ENCODE measurements around the gene SLC25A12.
A peak's percentile ranks its signal among the peaks of the same experiment; 100 is the strongest.
"Not testable (repeated sequence)": the region's sequence is repeated elsewhere in the genome, so short reads cannot be mapped to it uniquely, and the experiment has no call there.

SLC25A12 gene

DNA sequence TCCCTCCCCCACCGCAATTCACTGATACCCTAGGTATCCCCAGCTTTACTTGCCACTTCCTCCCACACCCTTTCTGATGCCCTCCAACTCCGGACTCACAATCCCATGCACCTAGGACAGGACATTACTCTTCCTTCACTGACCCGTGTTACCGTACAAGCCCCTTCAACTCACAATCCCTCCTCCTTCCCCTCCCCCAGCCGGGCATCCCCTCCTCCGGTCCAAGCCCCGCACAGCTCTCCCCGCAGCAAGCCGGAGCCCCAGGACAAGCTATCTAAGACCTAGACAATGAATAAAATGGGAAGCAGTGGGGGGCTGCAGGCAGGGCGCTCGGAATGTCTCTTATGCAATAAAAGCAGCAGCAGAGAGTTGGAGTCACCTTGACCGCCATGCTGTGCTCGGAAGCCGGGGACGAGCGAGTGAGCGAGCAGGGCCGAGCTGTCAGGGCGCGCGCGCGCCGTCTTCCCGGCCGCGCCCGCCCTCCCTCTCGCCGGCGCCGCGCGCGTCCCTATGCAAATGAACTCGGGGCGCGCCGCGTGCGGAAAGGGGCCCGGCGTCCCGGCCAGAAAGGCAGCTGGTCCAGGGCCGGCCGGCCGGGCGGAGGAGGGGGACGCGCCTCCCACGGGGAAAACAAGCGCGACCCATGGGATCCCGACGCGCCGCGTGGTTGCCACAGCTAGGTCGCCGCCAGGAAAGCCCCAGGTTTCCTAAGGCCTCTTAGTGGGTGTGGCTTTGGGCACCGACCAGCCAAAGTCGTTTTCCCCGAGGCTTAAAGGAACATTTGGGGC, at the start of gene SLC25A12:
TSS of gene SLC25A12 (minus strand) at position 421 of the 788 bp plus-strand sequence. CDS start at position 391, 30 bp downstream.
- DNase-seq = peak; percentile 60 to 70

DNA sequence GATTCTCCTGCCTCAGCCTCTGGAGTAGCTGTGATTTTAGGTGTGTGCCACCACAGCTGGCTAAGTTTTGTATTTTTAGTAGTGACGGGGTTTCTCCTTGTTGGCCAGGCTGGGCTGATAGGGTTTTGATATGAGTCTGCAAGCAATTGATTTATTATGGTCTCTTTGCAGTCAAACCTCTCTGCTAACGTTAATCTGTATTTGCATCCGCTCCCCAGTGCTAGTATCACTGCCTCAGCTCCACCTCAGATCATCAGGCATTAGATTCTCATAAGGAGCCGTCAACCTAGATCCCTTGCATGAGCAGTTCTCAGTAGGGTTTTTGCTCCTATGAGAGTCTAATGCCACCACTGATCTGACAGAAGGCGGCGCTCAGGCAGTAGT, 47.3 kb upstream of the SLC25A12 start:
- no peak for DNase-seq

DNA sequence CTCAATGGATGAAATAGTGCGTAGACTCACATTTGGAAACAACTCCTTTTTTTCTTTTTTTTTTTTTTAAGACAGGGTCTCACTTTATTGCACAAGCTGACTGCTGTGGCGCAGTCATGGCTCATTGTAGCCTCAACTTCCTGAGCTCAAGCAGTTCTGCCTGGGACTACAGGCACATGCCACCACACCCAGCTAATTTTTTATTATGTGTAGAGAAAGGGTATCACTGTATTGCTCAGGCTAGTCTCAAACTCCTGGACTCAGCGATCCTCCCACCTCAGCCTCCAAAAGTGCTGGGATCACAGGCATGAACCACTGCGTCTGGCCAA, 45.7 kb upstream of the SLC25A12 start:
- DNase-seq = no peak

GRCh38 chr2:171939058-171939742, 45.2 kb upstream of the SLC25A12 start:
- no peak for DNase-seq

DNA sequence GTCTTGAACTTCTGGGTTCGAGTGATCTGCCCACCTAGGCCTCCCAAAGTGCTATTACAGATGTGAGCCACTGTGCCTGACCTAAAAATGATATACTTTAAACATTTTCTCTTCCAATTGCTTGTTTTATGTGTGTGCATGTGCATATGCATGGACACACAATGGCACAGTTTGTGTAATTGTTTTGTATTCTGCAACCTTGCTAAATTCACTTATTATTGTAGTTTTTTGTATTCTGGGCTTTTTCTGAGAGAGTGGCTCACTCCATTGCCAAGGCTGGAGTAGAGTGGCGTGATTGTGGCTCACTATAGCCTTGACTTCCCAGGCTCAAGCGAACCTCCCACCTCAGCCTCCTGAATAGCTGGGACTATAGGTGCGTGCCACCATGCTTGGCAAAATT, 36.3 kb upstream of the SLC25A12 start:
- no peak for DNase-seq

GRCh38 chr2:171924170-171924942, 30.3 kb upstream of the SLC25A12 start:
- DNase-seq = no peak

GRCh38 chr2:171923206-171923605, 29.2 kb upstream of the SLC25A12 start:
- no peak for DNase-seq

GRCh38 chr2:171922230-171923022, 28.4 kb upstream of the SLC25A12 start, which contains the start of gene HAT1:
HAT1 (plus strand) TSS chr2:171922461; CDS start chr2:171922501, 40 bp downstream.
- DNase-seq = peak; percentile 97 to 99

DNA sequence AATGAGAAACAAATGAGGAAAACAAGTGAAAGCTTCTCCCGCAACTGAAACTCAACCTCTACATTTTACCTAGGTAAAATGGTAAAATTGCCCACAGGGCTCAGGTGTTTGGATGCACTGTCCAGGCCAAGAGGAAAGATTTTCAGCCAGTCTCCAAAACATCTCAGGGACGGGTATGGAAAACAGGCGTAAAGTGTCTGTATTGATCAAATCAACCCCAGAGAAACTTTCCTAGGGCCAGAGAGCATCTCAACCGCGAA, 27.9 kb upstream of the SLC25A12 start:
- DNase-seq = no peak

DNA sequence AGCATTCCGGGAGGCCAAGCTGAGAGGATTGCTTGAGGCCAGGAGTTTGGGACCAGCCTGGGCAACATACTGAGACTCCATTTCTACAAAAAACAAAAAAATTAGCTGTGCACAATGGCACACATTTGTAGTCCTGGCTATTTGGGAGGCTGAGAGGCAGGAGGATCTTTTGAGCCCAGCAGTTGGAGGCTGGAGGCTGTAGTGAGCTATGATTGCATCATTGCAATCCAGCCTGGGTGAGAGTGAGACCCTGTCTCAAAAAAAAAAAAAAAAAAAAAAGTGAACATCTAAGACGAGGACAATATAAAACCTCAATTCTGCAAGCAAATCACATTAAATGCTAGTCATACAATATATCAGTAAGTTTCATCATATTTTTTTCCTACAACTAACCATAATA, 25.4 kb upstream of the SLC25A12 start:
- no peak for DNase-seq

DNA sequence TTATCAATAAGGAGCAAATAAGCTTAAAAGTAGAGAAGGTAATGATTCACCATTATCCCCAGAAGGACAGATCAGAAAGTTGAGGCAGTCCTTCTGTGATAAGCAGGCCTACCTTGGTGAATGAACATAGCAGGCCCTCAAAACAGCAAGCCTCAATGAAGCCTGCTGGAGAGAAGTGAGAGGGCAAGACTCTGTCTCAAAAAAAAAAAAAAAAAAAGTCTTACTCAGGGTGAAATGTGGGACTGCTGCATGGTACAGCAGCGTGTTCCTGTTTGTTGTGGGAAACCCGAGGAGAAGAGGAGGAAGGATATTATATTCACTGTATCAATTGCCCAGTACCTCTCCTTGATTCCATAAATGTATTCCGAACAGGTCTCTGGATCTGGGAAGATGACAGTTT, 19.5 kb upstream of the SLC25A12 start:
- no peak for DNase-seq

DNA sequence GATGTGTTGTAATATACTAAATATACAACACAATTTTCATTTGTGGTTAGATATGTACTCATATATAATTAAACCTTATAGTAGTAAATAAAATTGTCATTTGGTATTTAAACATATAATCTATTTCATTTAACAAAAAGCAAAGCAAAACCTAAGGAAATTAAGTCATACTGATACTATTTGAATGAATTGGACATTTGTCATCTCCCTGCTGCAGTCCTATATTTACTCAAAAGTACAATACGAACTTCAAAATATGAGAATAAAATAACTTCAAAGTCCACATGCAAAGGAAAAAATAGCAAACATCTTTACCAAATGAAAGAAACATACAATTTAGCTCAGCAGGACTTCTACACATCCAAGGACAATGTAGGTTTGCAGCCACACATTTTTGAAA, 16.4 kb upstream of the SLC25A12 start:
- no peak for DNase-seq

- no peak for DNase-seq
Measured at GRCh38 chr2:171909266-171909665, 15.2 kb upstream of the SLC25A12 start.

DNA sequence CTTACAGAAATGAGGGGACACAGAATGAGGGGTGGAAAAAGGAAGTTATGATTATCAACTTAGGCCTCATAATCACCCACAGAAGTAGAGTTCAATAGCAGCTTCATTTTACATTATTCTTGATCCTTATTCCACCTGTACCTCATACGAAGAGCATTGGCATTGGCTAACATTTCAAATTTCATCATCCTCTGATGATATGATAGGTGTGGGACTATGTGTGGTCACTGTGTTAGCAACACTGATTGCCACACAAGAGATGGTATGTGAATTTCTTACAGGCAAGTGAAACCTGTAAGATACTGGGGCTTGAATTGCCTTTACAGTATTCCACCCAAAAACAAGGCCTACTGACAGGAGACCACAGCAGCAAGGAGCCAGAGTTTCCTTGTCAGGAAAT, 14.2 kb upstream of the SLC25A12 start:
- no peak for DNase-seq

- no peak for DNase-seq
Measured at GRCh38 chr2:171902840-171903420, 8.9 kb upstream of the SLC25A12 start.

DNA sequence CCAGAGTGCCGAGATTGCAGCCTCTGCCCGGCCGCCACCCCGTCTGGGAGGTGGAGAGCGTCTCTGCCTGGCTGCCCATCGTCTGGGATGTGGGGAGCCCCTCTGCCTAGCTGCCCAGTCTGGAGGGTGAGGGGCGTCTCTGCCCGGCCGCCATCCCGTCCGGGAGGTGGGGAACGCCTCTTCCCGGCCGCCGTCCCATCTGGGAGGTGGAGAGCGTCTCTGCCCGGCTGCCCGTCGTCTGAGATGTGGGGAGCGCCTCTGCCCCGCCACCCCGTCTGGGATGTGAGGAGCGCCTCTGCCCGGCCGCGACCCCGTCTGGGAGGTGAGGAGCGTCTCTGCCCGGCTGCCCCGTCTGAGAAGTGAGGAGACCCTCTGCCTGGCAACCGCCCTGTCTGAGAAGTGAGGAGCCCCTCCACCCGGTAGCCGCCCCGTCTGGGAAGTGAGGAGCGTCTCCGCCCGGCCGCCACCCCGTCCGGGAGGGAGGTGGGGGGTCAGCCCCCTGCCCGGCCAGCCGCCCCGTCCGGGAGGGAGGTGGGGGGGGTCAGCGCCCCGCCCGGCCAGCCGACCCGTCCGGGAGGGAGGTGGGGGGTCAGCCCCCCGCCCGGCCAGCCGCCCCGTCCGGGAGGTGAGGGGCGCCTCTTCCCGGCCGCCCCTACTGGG, 5.7 kb upstream of the SLC25A12 start:
- not testable (repeated sequence) for DNase-seq

GRCh38 chr2:171895786-171896185, 1.7 kb upstream of the SLC25A12 start:
- no peak for DNase-seq

- DNase-seq = no peak
Measured at GRCh38 chr2:171894612-171894947, 536 bp upstream of the SLC25A12 start.

DNA sequence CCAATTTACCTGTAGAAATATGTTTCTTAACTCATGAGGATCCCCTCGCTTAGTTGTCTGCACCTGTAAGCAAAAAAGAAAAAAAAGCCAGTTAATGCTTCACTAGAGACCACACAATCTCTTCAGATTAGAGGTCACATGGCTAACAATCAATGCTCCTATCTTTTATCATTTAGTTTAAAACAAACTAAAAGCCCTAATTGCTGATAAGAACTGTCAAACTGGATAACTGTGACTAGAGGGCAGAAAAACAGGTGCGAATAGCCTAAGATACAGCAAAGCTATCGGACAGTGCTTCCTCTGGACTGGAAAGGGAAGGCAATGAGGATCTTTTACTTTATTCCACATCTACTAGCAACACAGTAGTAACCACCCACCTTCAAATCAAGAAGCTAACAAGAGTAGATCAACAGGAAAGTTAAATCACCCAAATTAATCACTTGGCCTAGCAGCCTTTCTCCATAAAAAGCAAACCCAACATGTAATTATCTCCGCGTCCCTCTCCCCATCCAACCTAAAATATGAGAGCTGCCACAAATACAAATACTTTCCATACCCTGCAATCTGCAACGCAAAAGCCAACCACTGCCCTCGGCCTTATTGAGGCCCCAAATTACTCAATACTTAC, 734 bp downstream of the SLC25A12 start:
- no peak for DNase-seq

- no peak for DNase-seq
Measured at GRCh38 chr2:171889808-171890207, 4.2 kb downstream of the SLC25A12 start.

- no peak for DNase-seq
Measured at GRCh38 chr2:171889333-171889732, 4.7 kb downstream of the SLC25A12 start.
